ENCODE results near the gene USP30. TPM values are rescaled to one million over a fixed set of nuclear protein-coding genes. Genes with fewer than 3 reads are reported as not detected.
A peak's percentile ranks its signal among the peaks of the same experiment; 100 is the strongest.

USP30 gene
- total and polyA plus RNA-seq, 9 of the 15 experiments (the other 6 are each of a cell fraction or from before 2014, with no cell fraction given) = 1.4 to 15.2 (median 7.0) TPM

DNA sequence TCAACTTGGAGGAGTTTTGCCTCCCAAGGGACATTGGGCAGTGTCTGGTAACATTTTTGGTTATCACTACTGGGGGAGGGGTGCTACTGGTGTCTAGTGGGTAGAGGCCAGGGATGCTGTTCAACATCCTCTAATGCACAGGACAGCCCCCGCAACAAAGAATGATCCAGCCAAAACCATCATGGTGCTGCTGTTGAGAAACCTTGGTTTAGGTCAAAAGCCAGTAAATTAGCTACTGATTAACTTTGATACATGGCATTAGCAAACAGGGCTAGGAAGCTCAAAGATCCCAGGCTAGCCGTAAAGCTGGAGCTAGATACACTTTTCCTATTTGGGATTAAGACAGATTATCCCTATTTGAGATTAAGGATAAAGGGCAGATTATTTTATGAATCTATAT, 32.0 kb downstream of the USP30 start:
- Histone ChIP-seq H3K27ac (ENCODE audit: extremely low read depth, low read depth, low read length) (no peak overlapping the region), H3K9me3 (replicated peaks; ENCODE audit: control insufficient read depth, insufficient read depth, low read depth, low read length) (no peaks in the 10 kb centered on the region; the same call in 1 of the 2 replicates), H3K4me2 (ENCODE audit: insufficient read depth, low read length) (no peak overlapping the region), H3K79me2 (ENCODE audit: control insufficient read depth, insufficient read depth, low read length) (no peaks in the 10 kb centered on the region), H3K9me1 (ENCODE audit: control insufficient read depth, insufficient read depth, low read length) (no peaks in the 10 kb centered on the region), H3K4me3 (no peak overlapping the region), H3K36me3 (ENCODE audit: control insufficient read depth, insufficient read depth, low read length) (peaks cover 51% of the 10 kb centered on the region; the same call in 2 of the 3 replicates), H4K20me1 (replicated peaks; ENCODE audit: control insufficient read depth, insufficient read depth, low read length) (no peaks in the 10 kb centered on the region), H3K4me1 (replicated peaks in 1 of 2; ENCODE audit: control insufficient read depth in 2 of 2, insufficient read depth in 2 of 2, low read length in 2 of 2) (no peaks in the 10 kb centered on the region), H2AFZ (ENCODE audit: low read depth, low read length) (no peak overlapping the region), H3K27me3 (ENCODE audit: control insufficient read depth in 2 of 2, insufficient read depth in 2 of 2, low read length in 2 of 2) (no peaks in the 10 kb centered on the region), H3K9ac (ENCODE audit: insufficient read depth in 1 of 2, low read depth in 2 of 2, low read length in 2 of 2) (no peak overlapping the region)
- intact Hi-C loops (cut with micrococcal nuclease) (no loop called here), in situ Hi-C loops (cut with MboI) (no loop called here)
- DNase-seq (ENCODE audit: extremely low read depth in 1 of 4, low spot score in 3 of 4) = no peak
- POLR2A ChIA-PET = interaction anchor here (1.4 kb wide), 1 partner anchor 22 kb away, joined by 5 read pairs; no protein-coding TSS in a partner anchor
- no peak for ATAC-seq
- TF ChIP-seq MIER1 (IDR thresholded peaks at IDR 0.05; ENCODE audit: low read depth) (no peak), TARDBP (IDR thresholded peaks at IDR 0.05) (no peak), STAT5B (CRISPR knock-in tag; IDR thresholded peaks at IDR 0.05) (no peak), ZNF212 (CRISPR knock-in tag; IDR thresholded peaks at IDR 0.05) (no peak), OTX1 (CRISPR knock-in tag; IDR thresholded peaks at IDR 0.05) (no peak), POU5F1 (IDR thresholded peaks at IDR 0.05; ENCODE audit: borderline replicate concordance, low read depth, low read length, partially characterized antibody) (no peak), PPARD (CRISPR knock-in tag; IDR thresholded peaks at IDR 0.05) (no peak), CBX8 (IDR thresholded peaks at IDR 0.05; ENCODE audit: borderline replicate concordance, extremely low read depth, low read depth, low read length, poor library complexity, severe bottlenecking) (no peak)
- TF ChIP-seq, protein P1, sequence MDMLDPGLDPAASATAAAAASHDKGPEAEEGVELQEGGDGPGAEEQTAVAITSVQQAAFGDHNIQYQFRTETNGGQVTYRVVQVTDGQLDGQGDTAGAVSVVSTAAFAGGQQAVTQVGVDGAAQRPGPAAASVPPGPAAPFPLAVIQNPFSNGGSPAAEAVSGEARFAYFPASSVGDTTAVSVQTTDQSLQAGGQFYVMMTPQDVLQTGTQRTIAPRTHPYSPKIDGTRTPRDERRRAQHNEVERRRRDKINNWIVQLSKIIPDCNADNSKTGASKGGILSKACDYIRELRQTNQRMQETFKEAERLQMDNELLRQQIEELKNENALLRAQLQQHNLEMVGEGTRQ (CRISPR knock-in tag; IDR thresholded peaks at IDR 0.05) = no peak
- TF ChIP-seq, protein P2, sequence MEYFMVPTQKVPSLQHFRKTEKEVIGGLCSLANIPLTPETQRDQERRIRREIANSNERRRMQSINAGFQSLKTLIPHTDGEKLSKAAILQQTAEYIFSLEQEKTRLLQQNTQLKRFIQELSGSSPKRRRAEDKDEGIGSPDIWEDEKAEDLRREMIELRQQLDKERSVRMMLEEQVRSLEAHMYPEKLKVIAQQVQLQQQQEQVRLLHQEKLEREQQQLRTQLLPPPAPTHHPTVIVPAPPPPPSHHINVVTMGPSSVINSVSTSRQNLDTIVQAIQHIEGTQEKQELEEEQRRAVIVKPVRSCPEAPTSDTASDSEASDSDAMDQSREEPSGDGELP (CRISPR knock-in tag; IDR thresholded peaks at IDR 0.05; ENCODE audit: borderline replicate concordance) = no peak
- TF ChIP-seq, protein P3, sequence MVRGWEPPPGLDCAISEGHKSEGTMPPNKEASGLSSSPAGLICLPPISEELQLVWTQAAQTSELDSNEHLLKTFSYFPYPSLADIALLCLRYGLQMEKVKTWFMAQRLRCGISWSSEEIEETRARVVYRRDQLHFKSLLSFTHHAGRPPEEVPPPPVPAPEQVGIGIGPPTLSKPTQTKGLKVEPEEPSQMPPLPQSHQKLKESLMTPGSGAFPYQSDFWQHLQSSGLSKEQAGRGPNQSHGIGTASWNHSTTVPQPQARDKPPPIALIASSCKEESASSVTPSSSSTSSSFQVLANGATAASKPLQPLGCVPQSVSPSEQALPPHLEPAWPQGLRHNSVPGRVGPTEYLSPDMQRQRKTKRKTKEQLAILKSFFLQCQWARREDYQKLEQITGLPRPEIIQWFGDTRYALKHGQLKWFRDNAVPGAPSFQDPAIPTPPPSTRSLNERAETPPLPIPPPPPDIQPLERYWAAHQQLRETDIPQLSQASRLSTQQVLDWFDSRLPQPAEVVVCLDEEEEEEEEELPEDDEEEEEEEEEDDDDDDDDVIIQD (CRISPR knock-in tag; IDR thresholded peaks at IDR 0.05) = no peak
- TF ChIP-seq, protein P4, sequence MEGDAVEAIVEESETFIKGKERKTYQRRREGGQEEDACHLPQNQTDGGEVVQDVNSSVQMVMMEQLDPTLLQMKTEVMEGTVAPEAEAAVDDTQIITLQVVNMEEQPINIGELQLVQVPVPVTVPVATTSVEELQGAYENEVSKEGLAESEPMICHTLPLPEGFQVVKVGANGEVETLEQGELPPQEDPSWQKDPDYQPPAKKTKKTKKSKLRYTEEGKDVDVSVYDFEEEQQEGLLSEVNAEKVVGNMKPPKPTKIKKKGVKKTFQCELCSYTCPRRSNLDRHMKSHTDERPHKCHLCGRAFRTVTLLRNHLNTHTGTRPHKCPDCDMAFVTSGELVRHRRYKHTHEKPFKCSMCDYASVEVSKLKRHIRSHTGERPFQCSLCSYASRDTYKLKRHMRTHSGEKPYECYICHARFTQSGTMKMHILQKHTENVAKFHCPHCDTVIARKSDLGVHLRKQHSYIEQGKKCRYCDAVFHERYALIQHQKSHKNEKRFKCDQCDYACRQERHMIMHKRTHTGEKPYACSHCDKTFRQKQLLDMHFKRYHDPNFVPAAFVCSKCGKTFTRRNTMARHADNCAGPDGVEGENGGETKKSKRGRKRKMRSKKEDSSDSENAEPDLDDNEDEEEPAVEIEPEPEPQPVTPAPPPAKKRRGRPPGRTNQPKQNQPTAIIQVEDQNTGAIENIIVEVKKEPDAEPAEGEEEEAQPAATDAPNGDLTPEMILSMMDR (IDR thresholded peaks at IDR 0.05 in 2 of 3, conservative IDR thresholded peaks at IDR 0.05 in 1 of 3; ENCODE audit: insufficient read depth in 2 of 3, low read depth in 1 of 3, low read length in 3 of 3) = no peak
- CTCF ChIA-PET (ENCODE audit: low intra/inter-chr PET ratio) = no interaction called here
- FAIRE-seq = peak; percentile 19
- no TSS peak for BruUV-seq (replicated peaks)
- 88% methylated on average over 2 of the region's 2 CpGs for WGBS (ENCODE audit: insufficient coverage, low coverage, missing lambda C conversion rate)

All from K562 (cell line).